ENCODE results near the gene TOR2A. TPM values are rescaled to one million over a fixed set of nuclear protein-coding genes. Genes with fewer than 3 reads are reported as not detected.
"Not testable (repeated sequence)": the region's sequence is repeated elsewhere in the genome, so short reads cannot be mapped to it uniquely, and the experiment has no call there.

The TOR2A gene
- total and polyA plus RNA-seq, 2 donors from 2014 or later = 12.7 to 14.5 TPM

GRCh38 chr9:127761061-127761460 is 26.0 kb upstream of the TOR2A start:
- TF ChIP-seq, protein P1, sequence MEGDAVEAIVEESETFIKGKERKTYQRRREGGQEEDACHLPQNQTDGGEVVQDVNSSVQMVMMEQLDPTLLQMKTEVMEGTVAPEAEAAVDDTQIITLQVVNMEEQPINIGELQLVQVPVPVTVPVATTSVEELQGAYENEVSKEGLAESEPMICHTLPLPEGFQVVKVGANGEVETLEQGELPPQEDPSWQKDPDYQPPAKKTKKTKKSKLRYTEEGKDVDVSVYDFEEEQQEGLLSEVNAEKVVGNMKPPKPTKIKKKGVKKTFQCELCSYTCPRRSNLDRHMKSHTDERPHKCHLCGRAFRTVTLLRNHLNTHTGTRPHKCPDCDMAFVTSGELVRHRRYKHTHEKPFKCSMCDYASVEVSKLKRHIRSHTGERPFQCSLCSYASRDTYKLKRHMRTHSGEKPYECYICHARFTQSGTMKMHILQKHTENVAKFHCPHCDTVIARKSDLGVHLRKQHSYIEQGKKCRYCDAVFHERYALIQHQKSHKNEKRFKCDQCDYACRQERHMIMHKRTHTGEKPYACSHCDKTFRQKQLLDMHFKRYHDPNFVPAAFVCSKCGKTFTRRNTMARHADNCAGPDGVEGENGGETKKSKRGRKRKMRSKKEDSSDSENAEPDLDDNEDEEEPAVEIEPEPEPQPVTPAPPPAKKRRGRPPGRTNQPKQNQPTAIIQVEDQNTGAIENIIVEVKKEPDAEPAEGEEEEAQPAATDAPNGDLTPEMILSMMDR (IDR thresholded peaks at IDR 0.05; ENCODE audit: borderline replicate concordance, extremely low read depth, insufficient read depth) = no peak
- Histone ChIP-seq H3K27ac (ENCODE audit: low read depth in 2 of 2, low read length in 2 of 2) (peak overlapping the region in 1 of 2 donors; percentile 32), H3K27me3 (ENCODE audit: control insufficient read depth, insufficient read depth, low read length) (peaks cover 3% of the 10 kb centered on the region), H3K9me3 (ENCODE audit: control insufficient read depth in 2 of 3, insufficient read depth in 1 of 3, low read length in 3 of 3) (no peaks in the 10 kb centered on the region), H3K4me1 (ENCODE audit: control insufficient read depth in 2 of 3, insufficient read depth in 2 of 3, low read depth in 1 of 3, low read length in 3 of 3) (peaks cover 0 to 9% (median 0%) of the 10 kb centered on the region in 3 donors), H3K4me3 (ENCODE audit: low read length in 3 of 3) (no peak overlapping the region), H3K36me3 (ENCODE audit: control insufficient read depth in 2 of 3, insufficient read depth in 3 of 3, low read length in 3 of 3) (no peaks in the 10 kb centered on the region), H3K9ac (ENCODE audit: low read length in 3 of 3) (peak overlapping the region in 1 of 3 donors; percentile 34)
- intact Hi-C loops (cut with DNase I) = no loop called here
- FAIRE-seq = no peak
- DNase-seq = no peak

GRCh38 chr9:127758843-127759242 is 23.7 kb upstream of the TOR2A start:
- Histone ChIP-seq H3K36me3 (ENCODE audit: control insufficient read depth in 2 of 3, insufficient read depth in 3 of 3, low read length in 3 of 3) (no peaks in the 10 kb centered on the region), H3K27ac (ENCODE audit: low read depth in 2 of 2, low read length in 2 of 2) (no peak overlapping the region), H3K27me3 (ENCODE audit: control insufficient read depth, insufficient read depth, low read length) (peaks cover 8% of the 10 kb centered on the region), H3K4me3 (ENCODE audit: low read length in 3 of 3) (no peak overlapping the region), H3K4me1 (ENCODE audit: control insufficient read depth in 2 of 3, insufficient read depth in 2 of 3, low read depth in 1 of 3, low read length in 3 of 3) (peaks cover 0 to 5% (median 0%) of the 10 kb centered on the region in 3 donors), H3K9me3 (ENCODE audit: control insufficient read depth in 2 of 3, insufficient read depth in 1 of 3, low read length in 3 of 3) (no peaks in the 10 kb centered on the region), H3K9ac (ENCODE audit: low read length in 3 of 3) (no peak overlapping the region)
- DNase-seq (no peak), FAIRE-seq (no peak)
- intact Hi-C loops (cut with DNase I) = no loop called here
- TF ChIP-seq, protein P1 (IDR thresholded peaks at IDR 0.05; ENCODE audit: borderline replicate concordance, extremely low read depth, insufficient read depth) = no peak

DNA sequence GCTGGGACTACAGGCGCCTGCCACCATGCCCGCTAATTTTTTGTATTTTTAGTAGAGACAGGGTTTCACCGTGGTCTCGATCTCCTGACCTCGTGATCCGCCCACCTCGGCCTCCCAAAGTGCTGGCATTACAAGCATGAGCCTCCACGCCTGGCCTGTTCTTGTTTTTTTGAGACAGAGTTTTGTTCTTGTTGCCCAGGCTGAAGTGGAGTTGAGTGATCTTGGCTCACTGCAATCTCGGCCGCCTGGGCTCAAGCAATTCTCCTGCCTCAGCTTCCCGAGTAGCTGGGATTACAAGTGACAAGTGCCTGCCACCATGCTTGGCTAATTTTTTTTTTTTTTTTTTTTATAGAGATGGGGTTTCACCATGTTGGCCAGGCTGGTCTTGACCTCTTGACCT is 21.7 kb upstream of the TOR2A start:
- H3K9ac ChIP-seq (ENCODE audit: low read length in 3 of 3); DNase-seq; intact Hi-C loops (cut with DNase I); H3K27me3 ChIP-seq (ENCODE audit: control insufficient read depth, insufficient read depth, low read length); H3K4me1 ChIP-seq (ENCODE audit: control insufficient read depth in 2 of 3, insufficient read depth in 2 of 3, low read depth in 1 of 3, low read length in 3 of 3); H3K9me3 ChIP-seq (ENCODE audit: control insufficient read depth in 2 of 3, insufficient read depth in 1 of 3, low read length in 3 of 3); H3K36me3 ChIP-seq (ENCODE audit: control insufficient read depth in 2 of 3, insufficient read depth in 3 of 3, low read length in 3 of 3); FAIRE-seq; H3K4me3 ChIP-seq (ENCODE audit: low read length in 3 of 3); H3K27ac ChIP-seq (ENCODE audit: low read depth in 2 of 2, low read length in 2 of 2): not testable (repeated sequence)

DNA sequence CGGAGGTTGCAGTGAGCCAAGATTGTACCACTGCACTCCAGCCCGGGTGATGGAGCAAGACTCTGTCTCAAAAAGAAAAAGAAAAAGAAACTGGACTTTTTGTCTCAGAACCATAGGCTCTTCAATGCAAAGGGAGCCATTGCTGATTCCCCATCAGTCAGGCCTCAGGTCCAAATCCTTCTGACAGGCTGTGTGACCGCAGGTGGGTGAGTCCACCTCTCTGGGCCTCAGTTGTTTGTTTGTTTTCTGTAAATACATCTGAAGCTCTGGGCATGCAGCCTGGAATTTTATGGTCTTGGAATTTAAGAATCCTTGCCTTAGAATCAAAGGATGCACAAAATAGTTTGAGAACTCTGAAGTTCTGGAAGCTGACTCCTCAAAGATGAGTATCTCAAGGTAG is 21.1 kb upstream of the TOR2A start:
- TF ChIP-seq, protein P1 (IDR thresholded peaks at IDR 0.05; ENCODE audit: borderline replicate concordance, extremely low read depth, insufficient read depth) = no peak
- H3K36me3 ChIP-seq (ENCODE audit: control insufficient read depth in 2 of 3, insufficient read depth in 3 of 3, low read length in 3 of 3) = no peaks in the 10 kb centered on the region
- no peak overlapping the region for H3K9ac ChIP-seq (ENCODE audit: low read length in 3 of 3)
- no peak overlapping the region for H3K27ac ChIP-seq (ENCODE audit: low read depth in 2 of 2, low read length in 2 of 2)
- no peaks in the 10 kb centered on the region for H3K4me1 ChIP-seq (ENCODE audit: control insufficient read depth in 2 of 3, insufficient read depth in 2 of 3, low read depth in 1 of 3, low read length in 3 of 3)
- peaks cover 10% of the 10 kb centered on the region for H3K27me3 ChIP-seq (ENCODE audit: control insufficient read depth, insufficient read depth, low read length)
- no peaks in the 10 kb centered on the region for H3K9me3 ChIP-seq (ENCODE audit: control insufficient read depth in 2 of 3, insufficient read depth in 1 of 3, low read length in 3 of 3)
- intact Hi-C loops (cut with DNase I) = no loop called here
- FAIRE-seq (no peak), DNase-seq (no peak)
- no peak overlapping the region for H3K4me3 ChIP-seq (ENCODE audit: low read length in 3 of 3)
